Measurements from ENCODE around the gene CERS5.

CERS5 gene

GRCh38 chr12:50127546-50127945 is 39.6 kb downstream of the CERS5 start:
- no peak for DNase-seq (ENCODE audit: low spot score)

- no peak for DNase-seq (ENCODE audit: low spot score)
These were observed 44.0 kb downstream of the CERS5 start for GRCh38 chr12:50123203-50123602.

- DNase-seq (ENCODE audit: low spot score) = no peak
These were observed 45.5 kb downstream of the CERS5 start for GRCh38 chr12:50121641-50122040.

GRCh38 chr12:50120953-50121352 is 46.2 kb downstream of the CERS5 start:
- DNase-seq (ENCODE audit: low spot score) = no peak

GRCh38 chr12:50120521-50120920 is 46.6 kb downstream of the CERS5 start:
- no peak for DNase-seq (ENCODE audit: low spot score)

- DNase-seq (ENCODE audit: low spot score) = no peak
These were observed 47.8 kb downstream of the CERS5 start for GRCh38 chr12:50119387-50119786.

GRCh38 chr12:50117057-50117622 is 50.0 kb downstream of the CERS5 start:
- no peak for DNase-seq (ENCODE audit: low spot score)

GRCh38 chr12:50112456-50113218 is 54.5 kb downstream of the CERS5 start:
- DNase-seq (ENCODE audit: low spot score) = no peak

GRCh38 chr12:50111693-50112455 is 55.3 kb downstream of the CERS5 start, which contains the start of gene COX14:
Gene COX14 (plus strand): TSS chr12:50112236. CDS start chr12:50120044, 7,808 bp downstream.
- DNase-seq (ENCODE audit: low spot score) = peak; percentile 99

GRCh38 chr12:50111395-50111692 is 55.8 kb downstream of the CERS5 start:
- no peak for DNase-seq (ENCODE audit: low spot score)

- DNase-seq (ENCODE audit: low spot score) = no peak
These were observed 56.3 kb downstream of the CERS5 start for GRCh38 chr12:50110762-50111351.

- DNase-seq (ENCODE audit: low spot score) = no peak
These were observed 56.9 kb downstream of the CERS5 start for GRCh38 chr12:50110127-50110761.

GRCh38 chr12:50109319-50109718 is 57.9 kb downstream of the CERS5 start:
- DNase-seq (ENCODE audit: low spot score) = no peak

- no peak for DNase-seq (ENCODE audit: low spot score)
These were observed 59.5 kb downstream of the CERS5 start for GRCh38 chr12:50107416-50108268.

GRCh38 chr12:50106907-50107306 is 60.3 kb downstream of the CERS5 start:
- DNase-seq (ENCODE audit: low spot score) = no peak

- DNase-seq (ENCODE audit: low spot score) = no peak
These were observed 61.2 kb downstream of the CERS5 start for GRCh38 chr12:50105913-50106450.

GRCh38 chr12:50104417-50105366 is 62.5 kb downstream of the CERS5 start:
- DNase-seq (ENCODE audit: low spot score) = no peak

- peak; percentile 85 for DNase-seq (ENCODE audit: low spot score)
These were observed 63.3 kb downstream of the CERS5 start, which contains the start of gene GPD1 for GRCh38 chr12:50103767-50104321. Gene GPD1 (plus strand): TSS chr12:50104008. CDS start chr12:50104051, 43 bp downstream.

GRCh38 chr12:50103351-50103750 is 63.8 kb downstream of the CERS5 start:
- no peak for DNase-seq (ENCODE audit: low spot score)

Measured in Ammon's horn (tissue), 1 donor.